ENCODE measurements around the gene SAMD1. TPM values are rescaled to one million over a fixed set of nuclear protein-coding genes. Genes with fewer than 3 reads are reported as not detected.

SAMD1 gene
- total and polyA plus RNA-seq, 2 of the 13 experiments (the other 11 are each of a cell fraction or from before 2014, with no cell fraction given), result 17.5 to 45.0 TPM

GRCh38 chr19:14078411-14078810 is 12.1 kb downstream of the SAMD1 start:
- no TSS peak for BruUV-seq (replicated peaks)
- no peaks in the 10 kb centered on the region for H3K36me3 ChIP-seq (replicated peaks in 1 of 2; ENCODE audit: control insufficient read depth in 1 of 2, insufficient read depth in 2 of 2, low read length in 2 of 2)
- H3K9me3 ChIP-seq (ENCODE audit: low read length), result no peaks in the 10 kb centered on the region
- ChIA-PET CTCF (ENCODE audit: low intra/inter-chr PET ratio, low total read pairs) (no interaction called here), POLR2A (interaction anchor here (1.1 to 1.4 kb wide), 2 partner anchors 19 to 58 kb away, joined by 3 read pairs; partner anchors contain the start of gene ASF1B)
- no peak overlapping the region for H3K4me2 ChIP-seq (ENCODE audit: low read depth, low read length)
- peaks cover 27% of the 10 kb centered on the region for H3K4me1 ChIP-seq (ENCODE audit: insufficient read depth, low read length)
- H2AFZ ChIP-seq (ENCODE audit: low read length), result no peak overlapping the region
- ATAC-seq, result no peak
- 94% methylated on average over 2 of the region's 2 CpGs for WGBS (ENCODE audit: low lambda C conversion rate)
- no peaks in the 10 kb centered on the region; a peak in 1 of 5 replicates for H3K27me3 ChIP-seq (ENCODE audit: control insufficient read depth in 1 of 2, insufficient read depth in 2 of 2, low read length in 2 of 2)
- no peak overlapping the region for H3K4me3 ChIP-seq (replicated peaks in 1 of 3; ENCODE audit: insufficient read depth in 1 of 3, low read depth in 2 of 3, low read length in 3 of 3)
- in situ Hi-C loops (cut with HindIII; ENCODE audit: extremely low pct_ligation_motif_present, low pct_unique_long_range_greater_than_20kb), result no loop called here
- H4K20me1 ChIP-seq (ENCODE audit: insufficient read depth, low read length), result no peaks in the 10 kb centered on the region
- no peak overlapping the region for H3K9ac ChIP-seq (ENCODE audit: insufficient read depth, low read depth, low read length)
- H3K79me2 ChIP-seq (ENCODE audit: insufficient read depth, low read length), result peaks cover 8% of the 10 kb centered on the region
- intact Hi-C loops (cut with micrococcal nuclease; ENCODE audit: unreplicated experiment), result no loop called here
- no peak for FAIRE-seq
- DNase-seq (ENCODE audit: low spot score), result no peak
- no peak overlapping the region for H3K27ac ChIP-seq (ENCODE audit: extremely low read length, insufficient read depth, low read length)
- TF ChIP-seq ZNF253 (CRISPR knock-in tag; IDR thresholded peaks at IDR 0.05; ENCODE audit: borderline replicate concordance), result no peak
- no peak for TF ChIP-seq PCBP2 (optimal IDR thresholded peaks at IDR 0.05; ENCODE audit: low read depth, low read length, poor library complexity, severe bottlenecking)
- no peak for TF ChIP-seq POLR2G (IDR thresholded peaks at IDR 0.05; ENCODE audit: low read depth, low read length)
- TF ChIP-seq PHF5A (CRISPR knock-in tag; IDR thresholded peaks at IDR 0.05; ENCODE audit: low read depth, unreplicated experiment), result no peak
- no peak for TF ChIP-seq TFDP2 (CRISPR knock-in tag; IDR thresholded peaks at IDR 0.05)
- TF ChIP-seq RXRB (CRISPR knock-in tag; IDR thresholded peaks at IDR 0.05; ENCODE audit: borderline replicate concordance), result no peak
- TF ChIP-seq PAX8 (CRISPR knock-in tag; IDR thresholded peaks at IDR 0.05; ENCODE audit: borderline replicate concordance), result no peak
- no peak for TF ChIP-seq MTA1 (CRISPR knock-in tag; IDR thresholded peaks at IDR 0.05; ENCODE audit: borderline replicate concordance)
- TF ChIP-seq ZNF562 (CRISPR knock-in tag; IDR thresholded peaks at IDR 0.05; ENCODE audit: borderline replicate concordance), result no peak
- TF ChIP-seq ZBTB2 (CRISPR knock-in tag; IDR thresholded peaks at IDR 0.05; ENCODE audit: low read depth), result no peak
- no peak for TF ChIP-seq ZGPAT (CRISPR knock-in tag; IDR thresholded peaks at IDR 0.05)
- TF ChIP-seq TCF7L2 (IDR thresholded peaks at IDR 0.05; ENCODE audit: low read depth, low read length), result no peak
- TF ChIP-seq ZNF580 (CRISPR knock-in tag; IDR thresholded peaks at IDR 0.05; ENCODE audit: borderline replicate concordance, low read depth), result no peak
- no peak for TF ChIP-seq ZNF570 (CRISPR knock-in tag; IDR thresholded peaks at IDR 0.05; ENCODE audit: borderline replicate concordance)
- TF ChIP-seq ZNF124 (CRISPR knock-in tag; IDR thresholded peaks at IDR 0.05), result no peak
- no peak for TF ChIP-seq POLR2AphosphoS2 (IDR thresholded peaks at IDR 0.05; ENCODE audit: low read depth, low read length)
